ENCODE measurements around the gene PEDS1. TPM values are rescaled to one million over a fixed set of nuclear protein-coding genes. Genes with fewer than 3 reads are reported as not detected.

Gene PEDS1
- total and polyA plus RNA-seq, 2 of the 13 experiments (the other 11 are each of a cell fraction or from before 2014, with no cell fraction given) = 30.5 to 93.9 TPM

DNA sequence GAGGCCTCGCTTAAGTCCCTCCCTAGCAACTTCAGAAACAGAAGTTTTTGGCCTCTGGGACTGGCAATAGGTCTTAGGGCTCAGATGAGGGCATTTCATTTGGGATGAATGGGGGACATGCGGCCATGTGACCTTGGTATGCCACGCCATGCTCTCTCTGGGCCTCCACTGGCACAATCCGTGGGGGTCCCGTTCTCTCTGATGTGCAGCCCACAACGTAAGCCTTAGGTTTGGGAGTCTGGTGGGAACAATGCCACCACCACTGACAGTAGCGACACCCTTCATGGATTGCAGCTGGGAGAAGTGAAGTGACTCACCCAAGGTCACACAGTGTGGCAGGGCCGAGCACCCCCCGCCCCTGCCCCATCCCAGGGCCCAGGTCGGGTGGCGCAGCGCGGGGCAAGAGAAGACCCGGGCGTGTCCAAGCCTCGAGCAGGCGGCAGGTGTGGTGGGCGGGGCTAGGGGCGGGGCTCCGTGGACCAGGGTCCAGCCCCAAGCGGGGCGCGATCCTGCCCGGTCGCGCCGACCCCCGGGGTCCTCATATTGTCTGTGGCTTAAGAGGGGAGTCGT is 36.2 kb upstream of the PEDS1 start (continued):
- TF ChIP-seq IRX3 (CRISPR knock-in tag; IDR thresholded peaks at IDR 0.05; ENCODE audit: borderline replicate concordance, low read depth) = 0 out of 2 replicates have a peak, but pooled peaks have one; percentile 32
- TF ChIP-seq ZNF30 (CRISPR knock-in tag; IDR thresholded peaks at IDR 0.05) = peak; percentile 66; the same call in 1 of the 2 replicates
- TF ChIP-seq, protein P1, sequence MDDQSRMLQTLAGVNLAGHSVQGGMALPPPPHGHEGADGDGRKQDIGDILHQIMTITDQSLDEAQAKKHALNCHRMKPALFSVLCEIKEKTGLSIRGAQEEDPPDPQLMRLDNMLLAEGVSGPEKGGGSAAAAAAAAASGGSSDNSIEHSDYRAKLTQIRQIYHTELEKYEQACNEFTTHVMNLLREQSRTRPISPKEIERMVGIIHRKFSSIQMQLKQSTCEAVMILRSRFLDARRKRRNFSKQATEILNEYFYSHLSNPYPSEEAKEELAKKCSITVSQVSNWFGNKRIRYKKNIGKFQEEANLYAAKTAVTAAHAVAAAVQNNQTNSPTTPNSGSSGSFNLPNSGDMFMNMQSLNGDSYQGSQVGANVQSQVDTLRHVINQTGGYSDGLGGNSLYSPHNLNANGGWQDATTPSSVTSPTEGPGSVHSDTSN (CRISPR knock-in tag; IDR thresholded peaks at IDR 0.05; ENCODE audit: borderline replicate concordance) = no peak
- TF ChIP-seq PHF21A (CRISPR knock-in tag; IDR thresholded peaks at IDR 0.05) = no peak
- 0 out of 2 replicates have a peak, but pooled peaks have one; percentile 25 for TF ChIP-seq ESRRA (CRISPR knock-in tag; IDR thresholded peaks at IDR 0.05; ENCODE audit: low read depth)
- TF ChIP-seq RARA (CRISPR knock-in tag; IDR thresholded peaks at IDR 0.05) = peak; percentile 53; the same call in 1 of the 2 replicates
- TF ChIP-seq ARID3A (IDR thresholded peaks at IDR 0.05; ENCODE audit: low read depth, low read length) = 0 out of 2 replicates have a peak, but pooled peaks have one; percentile 9
- TF ChIP-seq MLXIP (CRISPR knock-in tag; IDR thresholded peaks at IDR 0.05; ENCODE audit: borderline replicate concordance) = no peak; the same call in 1 of the 2 replicates
- TF ChIP-seq, protein P2, sequence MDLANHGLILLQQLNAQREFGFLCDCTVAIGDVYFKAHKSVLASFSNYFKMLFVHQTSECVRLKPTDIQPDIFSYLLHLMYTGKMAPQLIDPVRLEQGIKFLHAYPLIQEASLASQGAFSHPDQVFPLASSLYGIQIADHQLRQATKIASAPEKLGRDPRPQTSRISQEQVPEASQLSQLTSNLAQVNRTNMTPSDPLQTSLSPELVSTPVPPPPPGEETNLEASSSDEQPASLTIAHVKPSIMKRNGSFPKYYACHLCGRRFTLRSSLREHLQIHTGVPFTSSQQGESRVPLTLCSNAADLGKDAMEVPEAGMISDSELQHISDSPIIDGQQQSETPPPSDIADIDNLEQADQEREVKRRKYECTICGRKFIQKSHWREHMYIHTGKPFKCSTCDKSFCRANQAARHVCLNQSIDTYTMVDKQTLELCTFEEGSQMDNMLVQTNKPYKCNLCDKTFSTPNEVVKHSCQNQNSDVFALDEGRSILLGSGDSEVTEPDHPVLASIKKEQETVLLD (CRISPR knock-in tag; IDR thresholded peaks at IDR 0.05; ENCODE audit: low read depth) = no peak
- TF ChIP-seq ZNF619 (CRISPR knock-in tag; IDR thresholded peaks at IDR 0.05) = no peak
- no peak for TF ChIP-seq ZNF552 (CRISPR knock-in tag; IDR thresholded peaks at IDR 0.05; ENCODE audit: borderline replicate concordance)
- TF ChIP-seq ZXDC (CRISPR knock-in tag; IDR thresholded peaks at IDR 0.05) = no peak
- no peak for TF ChIP-seq ZNF160 (CRISPR knock-in tag; IDR thresholded peaks at IDR 0.05)
- TF ChIP-seq, protein P3, sequence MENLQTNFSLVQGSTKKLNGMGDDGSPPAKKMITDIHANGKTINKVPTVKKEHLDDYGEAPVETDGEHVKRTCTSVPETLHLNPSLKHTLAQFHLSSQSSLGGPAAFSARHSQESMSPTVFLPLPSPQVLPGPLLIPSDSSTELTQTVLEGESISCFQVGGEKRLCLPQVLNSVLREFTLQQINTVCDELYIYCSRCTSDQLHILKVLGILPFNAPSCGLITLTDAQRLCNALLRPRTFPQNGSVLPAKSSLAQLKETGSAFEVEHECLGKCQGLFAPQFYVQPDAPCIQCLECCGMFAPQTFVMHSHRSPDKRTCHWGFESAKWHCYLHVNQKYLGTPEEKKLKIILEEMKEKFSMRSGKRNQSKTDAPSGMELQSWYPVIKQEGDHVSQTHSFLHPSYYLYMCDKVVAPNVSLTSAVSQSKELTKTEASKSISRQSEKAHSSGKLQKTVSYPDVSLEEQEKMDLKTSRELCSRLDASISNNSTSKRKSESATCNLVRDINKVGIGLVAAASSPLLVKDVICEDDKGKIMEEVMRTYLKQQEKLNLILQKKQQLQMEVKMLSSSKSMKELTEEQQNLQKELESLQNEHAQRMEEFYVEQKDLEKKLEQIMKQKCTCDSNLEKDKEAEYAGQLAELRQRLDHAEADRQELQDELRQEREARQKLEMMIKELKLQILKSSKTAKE (CRISPR knock-in tag; IDR thresholded peaks at IDR 0.05; ENCODE audit: borderline replicate concordance) = no peak
- TF ChIP-seq ARID2 (CRISPR knock-in tag; IDR thresholded peaks at IDR 0.05; ENCODE audit: borderline replicate concordance) = 0 out of 2 replicates have a peak, but pooled peaks have one; percentile 74
- TF ChIP-seq ZNF33B (CRISPR knock-in tag; IDR thresholded peaks at IDR 0.05) = no peak

Measured in HepG2 (cell line).